Keratinocyte (primary cell): ENCODE results near the gene AGAP1. TPM values are rescaled to one million over a fixed set of nuclear protein-coding genes. Genes with fewer than 3 reads are reported as not detected.

Experiments
- DNase-seq: peaks from one replicate; pipeline ENCODE4 v3.0.0-alpha.2; 2011; ENCODE audit warnings: low read depth, missing footprints, low spot score
- FAIRE-seq: peaks from 2 replicates; lab custom pipeline; 2011; peaks lifted over from hg19 to GRCh38; lab: Jason Lieb, UNC
- H2AFZ ChIP-seq: 2 replicates; pipeline ENCODE4 v1.6.0; 2012; ENCODE audit warnings: low read length, control low read depth, inconsistent platforms; ENCODE audit not compliant: control insufficient read depth
- H3K27ac ChIP-seq: 2 replicates; pipeline ENCODE4 v1.5.1; 2011; ENCODE audit warnings: low read length; ENCODE audit not compliant: control insufficient read depth, insufficient read depth
- H3K27me3 ChIP-seq: 3 replicates; pipeline ENCODE4 v1.6.0; 2011; ENCODE audit warnings: low read length; ENCODE audit not compliant: control insufficient read depth, insufficient read depth; ENCODE audit errors: extremely low read depth
- H3K36me3 ChIP-seq, 2 experiments: 2 replicates in 1 of 2; 3 replicates in 1 of 2; pipeline ENCODE4 v1.5.1; 2011; ENCODE audit warnings: low read length in 2 of 2, mild to moderate bottlenecking in 1 of 2; ENCODE audit not compliant: control insufficient read depth in 2 of 2, insufficient read depth in 2 of 2; ENCODE audit errors: extremely low read depth in 1 of 2
- H3K4me1 ChIP-seq: 3 replicates; pipeline ENCODE4 v1.5.1; 2011; ENCODE audit warnings: low read length; ENCODE audit not compliant: control insufficient read depth, insufficient read depth; ENCODE audit errors: extremely low read depth
- H3K4me2 ChIP-seq: 3 replicates; pipeline ENCODE4 v1.6.0; 2011; ENCODE audit warnings: low read depth, low read length; ENCODE audit not compliant: control insufficient read depth, insufficient read depth; ENCODE audit errors: extremely low read depth
- H3K4me3 ChIP-seq, 3 experiments: fragments of 200-600 bp in 1 of 3; sonication (generic) in 1 of 3; 2 replicates in 2 of 3; 3 replicates in 1 of 3; pipeline ENCODE4 v1.5.1; 2011 to 2016; ENCODE audit warnings: low read length in 3 of 3, mild to moderate bottlenecking in 3 of 3, control low read depth in 2 of 3, inconsistent platforms in 1 of 3, low read depth in 1 of 3, mixed read lengths in 1 of 3, mixed run types in 1 of 3, moderate library complexity in 1 of 3; ENCODE audit not compliant: control insufficient read depth in 2 of 3, insufficient read depth in 2 of 3; ENCODE audit errors: extremely low read depth in 1 of 3
- H3K79me2 ChIP-seq: 2 replicates; pipeline ENCODE4 v1.6.0; 2012; ENCODE audit warnings: low read length; ENCODE audit not compliant: control insufficient read depth, insufficient read depth
- H3K9ac ChIP-seq: 3 replicates; pipeline ENCODE4 v1.6.0; 2011; ENCODE audit warnings: low read length; ENCODE audit not compliant: control insufficient read depth, insufficient read depth; ENCODE audit errors: extremely low read depth
- H3K9me1 ChIP-seq: 3 replicates; pipeline ENCODE4 v1.6.0; 2011; ENCODE audit warnings: low read length; ENCODE audit not compliant: control insufficient read depth, insufficient read depth; ENCODE audit errors: extremely low read depth
- H3K9me3 ChIP-seq: 2 replicates; pipeline ENCODE4 v1.5.1; 2012; ENCODE audit warnings: low read depth, low read length; ENCODE audit not compliant: control insufficient read depth
- H4K20me1 ChIP-seq: 3 replicates; pipeline ENCODE4 v1.6.0; 2011; ENCODE audit warnings: low read length; ENCODE audit not compliant: control insufficient read depth, insufficient read depth; ENCODE audit errors: extremely low read depth
- EZH2 ChIP-seq: IDR thresholded peaks from one replicate; pipeline ENCODE4 v1.6.1; 2012; ENCODE audit warnings: inconsistent platforms, mild to moderate bottlenecking, low read length, moderate library complexity
- dilution Hi-C: fragments of 300-500 bp; cut with MboI; formaldehyde crosslinking; loops from one replicate; pipeline ENCODE4 v1.7.0; 2020; ENCODE audit warnings: low sequenced_read_pairs; ENCODE audit not compliant: extremely low pct_ligation_motif_present
- polyA plus RNA-seq, 5 experiments: library from polyadenylated mRNA; depleted of rRNA in 3 of 5; stranded (reverse) in 3 of 5; stranded (forward) in 1 of 5; unstranded in 1 of 5; fragments of >200 nt; gene quantifications; 1 replicate in 1 of 5; 2 replicates in 3 of 5; 3 replicates in 1 of 5; pipeline versions ENCODE4 v1.2.1 to v1.2.3, GENCODE V29; 2011 to 2012; ENCODE audit warnings: missing spikeins in 2 of 5, low read depth in 1 of 5, low replicate concordance in 1 of 5
- TF ChIP-seq, protein P1 (sequence below), 3 experiments: IDR thresholded peaks in 1 of 3; conservative IDR thresholded peaks in 1 of 3; optimal IDR thresholded peaks in 1 of 3; 2 replicates in 2 of 3; 3 replicates in 1 of 3; pipeline versions ENCODE3 to v1.5.1; 2011; ENCODE audit warnings: low read length in 3 of 3, mild to moderate bottlenecking in 3 of 3, moderate library complexity in 2 of 3, control low read depth in 1 of 3, inconsistent platforms in 1 of 3; ENCODE audit not compliant: insufficient read depth in 2 of 3; ENCODE audit errors: extremely low read depth in 1 of 3

AGAP1 gene
- polyA plus RNA-seq, 1 donor (not counting 4 experiments of a cell fraction or from before 2014, with no cell fraction given), result 12.6 TPM

DNA sequence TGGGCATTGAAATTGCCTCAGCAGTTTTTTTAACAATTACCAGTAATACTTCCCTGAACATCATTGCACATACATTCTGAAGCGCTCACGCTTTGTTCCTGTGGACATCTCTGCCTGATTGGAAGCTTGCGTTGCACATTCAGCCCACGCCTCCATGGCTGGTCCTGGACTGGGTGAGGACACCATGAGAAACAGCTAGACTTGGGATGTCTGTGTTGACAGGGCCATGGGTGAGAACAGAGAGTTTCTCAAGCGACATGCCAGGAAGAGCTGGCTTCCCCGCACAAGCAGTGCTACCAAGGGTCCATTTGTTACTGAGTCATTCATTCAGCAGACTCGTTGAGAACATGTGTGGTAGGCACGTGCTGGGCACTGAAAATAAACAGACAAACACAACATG, 508.0 kb downstream of the AGAP1 start:
- no peaks in the 10 kb centered on the region for H3K9me3 ChIP-seq
- dilution Hi-C loops, result no loop called here
- no peaks in the 10 kb centered on the region for H3K4me1 ChIP-seq
- no peak overlapping the region for H3K27ac ChIP-seq
- no peak for TF ChIP-seq EZH2
- TF ChIP-seq, protein P1, sequence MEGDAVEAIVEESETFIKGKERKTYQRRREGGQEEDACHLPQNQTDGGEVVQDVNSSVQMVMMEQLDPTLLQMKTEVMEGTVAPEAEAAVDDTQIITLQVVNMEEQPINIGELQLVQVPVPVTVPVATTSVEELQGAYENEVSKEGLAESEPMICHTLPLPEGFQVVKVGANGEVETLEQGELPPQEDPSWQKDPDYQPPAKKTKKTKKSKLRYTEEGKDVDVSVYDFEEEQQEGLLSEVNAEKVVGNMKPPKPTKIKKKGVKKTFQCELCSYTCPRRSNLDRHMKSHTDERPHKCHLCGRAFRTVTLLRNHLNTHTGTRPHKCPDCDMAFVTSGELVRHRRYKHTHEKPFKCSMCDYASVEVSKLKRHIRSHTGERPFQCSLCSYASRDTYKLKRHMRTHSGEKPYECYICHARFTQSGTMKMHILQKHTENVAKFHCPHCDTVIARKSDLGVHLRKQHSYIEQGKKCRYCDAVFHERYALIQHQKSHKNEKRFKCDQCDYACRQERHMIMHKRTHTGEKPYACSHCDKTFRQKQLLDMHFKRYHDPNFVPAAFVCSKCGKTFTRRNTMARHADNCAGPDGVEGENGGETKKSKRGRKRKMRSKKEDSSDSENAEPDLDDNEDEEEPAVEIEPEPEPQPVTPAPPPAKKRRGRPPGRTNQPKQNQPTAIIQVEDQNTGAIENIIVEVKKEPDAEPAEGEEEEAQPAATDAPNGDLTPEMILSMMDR (optimal IDR thresholded peaks at IDR 0.05 in 1 of 3, IDR thresholded peaks at IDR 0.05 in 1 of 3, conservative IDR thresholded peaks at IDR 0.05 in 1 of 3; ENCODE audit: extremely low read depth in 1 of 3, insufficient read depth in 2 of 3, low read length in 3 of 3), result no peak
- no peak overlapping the region for H3K9ac ChIP-seq
- H3K79me2 ChIP-seq, result no peaks in the 10 kb centered on the region
- no peak overlapping the region for H2AFZ ChIP-seq
- no peaks in the 10 kb centered on the region for H3K36me3 ChIP-seq
- no peaks in the 10 kb centered on the region for H4K20me1 ChIP-seq
- FAIRE-seq, result no peak
- DNase-seq, result no peak
- H3K27me3 ChIP-seq, result no peaks in the 10 kb centered on the region
- no peak overlapping the region for H3K4me3 ChIP-seq
- H3K4me2 ChIP-seq, result no peak overlapping the region
- no peaks in the 10 kb centered on the region for H3K9me1 ChIP-seq

DNA sequence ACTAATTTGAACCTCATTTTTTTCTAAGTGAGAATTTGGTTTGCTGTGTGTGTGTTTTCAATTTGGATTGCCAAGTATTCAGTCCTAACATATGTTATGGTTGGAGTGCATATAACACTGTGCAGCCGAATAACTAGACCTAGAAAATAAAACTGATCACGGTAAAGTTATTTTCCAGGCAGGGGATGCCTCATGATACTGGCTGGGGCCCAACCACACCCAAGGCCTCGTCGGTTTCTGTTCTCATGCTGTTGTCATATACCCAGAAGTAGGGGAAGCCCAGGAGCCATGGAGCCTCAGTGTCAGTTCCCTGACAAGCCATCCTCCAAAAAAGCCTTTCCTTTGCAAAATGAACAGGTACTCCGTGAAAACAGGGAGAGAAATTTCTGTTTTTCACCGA, 514.2 kb downstream of the AGAP1 start:
- DNase-seq (no peak), FAIRE-seq (no peak)
- TF ChIP-seq, protein P1 (optimal IDR thresholded peaks at IDR 0.05 in 1 of 3, IDR thresholded peaks at IDR 0.05 in 1 of 3, conservative IDR thresholded peaks at IDR 0.05 in 1 of 3; ENCODE audit: extremely low read depth in 1 of 3, insufficient read depth in 2 of 3, low read length in 3 of 3), result no peak
- no peak for TF ChIP-seq EZH2
- dilution Hi-C loops, result no loop called here
- Histone ChIP-seq H3K27ac (no peak overlapping the region), H3K4me3 (no peak overlapping the region), H3K27me3 (no peaks in the 10 kb centered on the region), H4K20me1 (no peaks in the 10 kb centered on the region), H3K36me3 (no peaks in the 10 kb centered on the region), H3K4me1 (no peaks in the 10 kb centered on the region), H2AFZ (no peak overlapping the region), H3K79me2 (no peaks in the 10 kb centered on the region), H3K4me2 (no peak overlapping the region), H3K9ac (no peak overlapping the region), H3K9me3 (no peaks in the 10 kb centered on the region), H3K9me1 (no peaks in the 10 kb centered on the region)
